ENCODE data around the gene RBP5.
A peak's percentile ranks its signal among the peaks of the same experiment; 100 is the strongest.

Gene RBP5

GRCh38 chr12:7096006-7096932 is 32.4 kb downstream of the RBP5 start:
- TF ChIP-seq GATA1 (IDR thresholded peaks at IDR 0.05; ENCODE audit: low read depth, low read length) (no peak), POLR2A (IDR thresholded peaks at IDR 0.05; ENCODE audit: low read length) (no peak)
- no peak for DNase-seq

- TF ChIP-seq GATA1 (IDR thresholded peaks at IDR 0.05; ENCODE audit: low read depth, low read length) (no peak), POLR2A (IDR thresholded peaks at IDR 0.05; ENCODE audit: low read length) (peak; percentile 48)
Measured at GRCh38 chr12:7093892-7094291, 34.8 kb downstream of the RBP5 start.

DNA sequence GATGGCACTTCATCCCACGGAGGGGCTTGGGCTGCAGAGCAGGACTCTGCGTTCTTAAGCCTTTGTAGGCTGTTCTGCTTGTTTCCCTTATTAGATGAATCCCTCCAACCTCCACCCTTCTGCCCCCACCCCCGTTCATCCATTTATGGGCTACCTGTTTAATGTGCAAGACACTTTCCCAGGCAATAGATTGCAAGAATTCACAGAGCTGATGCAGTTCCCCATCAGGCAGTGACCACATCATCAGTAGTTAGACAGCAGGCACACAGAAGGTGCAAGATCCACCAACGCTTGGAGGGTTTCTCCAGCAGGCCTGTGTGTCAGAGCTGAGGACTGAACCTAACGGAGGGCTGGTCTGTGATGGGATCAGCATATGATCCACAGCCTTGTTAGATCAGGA is 35.2 kb downstream of the RBP5 start:
- no peak for DNase-seq
- TF ChIP-seq GATA1 (IDR thresholded peaks at IDR 0.05; ENCODE audit: low read depth, low read length) (no peak), POLR2A (IDR thresholded peaks at IDR 0.05; ENCODE audit: low read length) (no peak)

More at GRCh38 chr12:7093892-7094291, 34.8 kb downstream of the RBP5 start:
- no peak for DNase-seq

DNA sequence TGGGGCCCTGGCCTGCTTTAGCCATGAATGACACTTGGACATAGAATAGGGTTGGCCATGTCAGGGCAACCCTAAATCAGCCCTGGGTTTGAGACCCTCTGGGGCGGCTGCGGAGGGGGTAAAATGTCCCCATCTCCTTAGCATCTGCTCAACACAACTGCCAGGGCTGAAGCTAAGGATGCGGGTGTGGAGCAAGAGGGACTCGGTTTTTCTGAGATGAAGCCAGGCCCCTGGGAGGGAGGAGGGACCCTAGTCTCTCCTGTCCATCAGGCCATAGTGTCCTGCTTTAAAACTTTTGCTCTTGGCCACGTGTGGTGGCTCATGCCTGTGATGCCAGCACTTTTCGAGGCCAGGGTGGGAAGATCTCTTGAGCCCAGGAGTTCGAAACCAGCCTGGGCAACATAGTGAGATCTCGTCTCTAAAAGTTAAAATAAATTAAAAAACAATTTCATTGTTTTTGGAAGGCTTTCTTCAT is 35.7 kb downstream of the RBP5 start:
- DNase-seq, result no peak
- TF ChIP-seq GATA1 (IDR thresholded peaks at IDR 0.05; ENCODE audit: low read depth, low read length) (no peak), POLR2A (IDR thresholded peaks at IDR 0.05; ENCODE audit: low read length) (no peak)

- peak; percentile 65 to 85 for DNase-seq
- TF ChIP-seq GATA1 (IDR thresholded peaks at IDR 0.05; ENCODE audit: low read depth, low read length), result no peak
Measured at GRCh38 chr12:7092229-7092985, 36.3 kb downstream of the RBP5 start, which contains the start of gene C1R. C1R (minus strand) TSS chr12:7092445; CDS start chr12:7092388, 57 bp downstream.

DNA sequence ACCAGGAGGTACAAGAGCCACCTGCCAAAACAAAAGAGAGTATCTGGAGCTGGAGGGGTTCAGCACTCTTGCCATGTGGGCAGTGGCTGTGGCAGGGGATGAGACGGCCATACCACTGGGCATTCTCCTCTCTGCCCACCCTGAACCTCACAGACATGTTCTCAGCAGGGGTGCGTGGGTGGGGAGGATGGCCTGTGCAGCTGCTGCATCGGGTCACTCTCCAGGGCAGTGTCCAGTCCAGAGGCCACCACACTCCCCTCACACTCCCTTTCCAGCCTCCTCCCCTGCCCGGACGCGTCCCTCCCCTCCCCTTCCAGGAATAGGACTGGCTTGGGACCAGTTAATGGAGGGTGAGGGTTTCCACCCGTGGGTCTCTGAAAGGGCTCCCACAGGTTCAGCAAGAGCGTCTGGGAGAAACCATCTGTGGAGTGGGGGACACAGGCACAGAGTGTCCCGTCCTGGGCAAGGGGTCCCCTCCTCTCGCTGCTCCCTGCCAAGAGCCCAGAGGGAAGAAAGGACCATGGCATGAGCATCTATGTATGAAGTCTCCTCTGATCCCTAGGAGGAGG is 36.9 kb downstream of the RBP5 start:
- TF ChIP-seq POLR2A (IDR thresholded peaks at IDR 0.05; ENCODE audit: low read length) (no peak), GATA1 (IDR thresholded peaks at IDR 0.05; ENCODE audit: low read depth, low read length) (no peak)
- no peak for DNase-seq

- no peak for DNase-seq
- no peak for TF ChIP-seq POLR2A (IDR thresholded peaks at IDR 0.05; ENCODE audit: low read length)
- no peak for TF ChIP-seq GATA1 (IDR thresholded peaks at IDR 0.05; ENCODE audit: low read depth, low read length)
Measured at GRCh38 chr12:7091171-7091570, 37.5 kb downstream of the RBP5 start.

- no peak for DNase-seq
- TF ChIP-seq GATA1 (IDR thresholded peaks at IDR 0.05; ENCODE audit: low read depth, low read length) (no peak), POLR2A (IDR thresholded peaks at IDR 0.05; ENCODE audit: low read length) (no peak)
Measured at GRCh38 chr12:7090222-7090998, 38.3 kb downstream of the RBP5 start.

DNA sequence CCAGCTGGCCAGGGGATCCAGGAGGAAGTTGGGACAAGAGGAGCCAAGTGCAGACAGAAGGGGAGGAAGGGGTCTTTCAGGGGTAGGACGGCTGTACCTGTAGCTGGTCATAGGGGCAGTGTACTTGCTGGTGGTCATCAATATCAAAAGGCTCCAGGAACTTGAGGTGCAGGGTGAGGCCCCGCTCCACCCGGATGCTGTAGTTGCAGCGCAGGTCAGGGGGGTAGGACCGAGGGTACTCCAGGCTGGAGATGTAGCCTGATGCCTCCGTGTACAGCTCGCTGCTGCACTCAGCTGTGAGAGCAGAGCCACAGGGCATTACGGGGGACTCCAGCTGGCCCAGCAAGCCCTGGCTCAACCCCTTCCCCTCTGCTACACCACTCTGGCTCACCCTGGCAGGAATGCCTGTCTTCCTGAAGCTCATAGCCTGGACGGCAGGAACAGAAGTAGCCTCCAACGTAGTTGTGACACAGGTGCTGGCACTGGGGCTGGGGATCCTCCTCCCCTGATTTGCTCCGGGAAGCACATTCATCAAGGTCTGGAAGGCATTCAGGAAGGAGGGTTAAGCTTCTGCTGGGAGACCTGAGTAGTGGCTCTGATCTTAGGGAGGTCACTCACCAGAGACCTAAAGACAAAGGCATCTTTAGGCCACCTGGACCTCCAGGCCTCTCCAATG is 39.4 kb downstream of the RBP5 start:
- TF ChIP-seq POLR2A (IDR thresholded peaks at IDR 0.05; ENCODE audit: low read length), result no peak
- TF ChIP-seq GATA1 (IDR thresholded peaks at IDR 0.05; ENCODE audit: low read depth, low read length), result no peak
- DNase-seq, result no peak

- no peak for DNase-seq
- TF ChIP-seq GATA1 (IDR thresholded peaks at IDR 0.05; ENCODE audit: low read depth, low read length) (no peak), POLR2A (IDR thresholded peaks at IDR 0.05; ENCODE audit: low read length) (no peak)
Measured at GRCh38 chr12:7083125-7083524, 45.6 kb downstream of the RBP5 start.

- TF ChIP-seq GATA1 (IDR thresholded peaks at IDR 0.05; ENCODE audit: low read depth, low read length), result no peak
- no peak for TF ChIP-seq POLR2A (IDR thresholded peaks at IDR 0.05; ENCODE audit: low read length)
- no peak for DNase-seq
Measured at GRCh38 chr12:7081037-7081436, 47.7 kb downstream of the RBP5 start.

DNA sequence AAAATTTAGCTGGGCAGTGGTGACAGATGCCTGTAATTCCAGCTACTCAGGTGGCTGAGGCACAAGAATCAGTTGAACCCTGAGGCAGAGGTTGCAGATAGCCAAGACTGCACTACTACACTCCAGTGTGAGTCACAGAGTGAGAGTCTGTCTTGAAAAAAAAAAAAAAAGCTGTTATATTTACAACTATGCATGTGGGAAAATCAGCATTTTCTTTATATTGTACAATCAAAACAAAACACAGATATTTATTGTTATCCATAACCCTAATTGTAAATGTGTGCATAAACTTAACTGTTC is 48.9 kb downstream of the RBP5 start:
- no peak for TF ChIP-seq GATA1 (IDR thresholded peaks at IDR 0.05; ENCODE audit: low read depth, low read length)
- TF ChIP-seq POLR2A (IDR thresholded peaks at IDR 0.05; ENCODE audit: low read length), result no peak
- no peak for DNase-seq

DNA sequence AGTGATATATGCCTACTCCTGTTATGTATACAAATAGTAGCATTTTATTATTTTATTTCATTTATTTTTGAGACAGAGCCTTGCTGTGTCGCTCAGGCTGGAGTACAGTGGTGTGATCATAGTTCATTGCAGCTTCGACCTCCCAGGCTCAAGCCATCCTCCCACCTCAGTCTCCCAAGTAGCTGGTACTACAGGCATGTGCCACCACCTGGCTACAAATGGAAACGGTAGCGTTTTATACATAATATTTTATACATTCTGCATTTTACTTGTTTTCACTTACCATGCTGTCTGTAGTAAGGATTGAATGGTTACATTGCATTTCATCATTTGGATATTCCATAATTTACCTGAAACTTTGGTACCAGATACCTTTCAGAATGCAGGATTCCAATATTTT is 50.5 kb downstream of the RBP5 start:
- DNase-seq, result no peak
- TF ChIP-seq GATA1 (IDR thresholded peaks at IDR 0.05; ENCODE audit: low read depth, low read length) (no peak), POLR2A (IDR thresholded peaks at IDR 0.05; ENCODE audit: low read length) (no peak)

Data from erythroblast (primary cell).